ENCODE data around the gene SAMD5. TPM values are rescaled to one million over a fixed set of nuclear protein-coding genes. Genes with fewer than 3 reads are reported as not detected.

The SAMD5 gene
- total and polyA plus RNA-seq, 9 of the 15 experiments (the other 6 are each of a cell fraction or from before 2014, with no cell fraction given): 0.15 to 0.91 (median 0.55) TPM

DNA sequence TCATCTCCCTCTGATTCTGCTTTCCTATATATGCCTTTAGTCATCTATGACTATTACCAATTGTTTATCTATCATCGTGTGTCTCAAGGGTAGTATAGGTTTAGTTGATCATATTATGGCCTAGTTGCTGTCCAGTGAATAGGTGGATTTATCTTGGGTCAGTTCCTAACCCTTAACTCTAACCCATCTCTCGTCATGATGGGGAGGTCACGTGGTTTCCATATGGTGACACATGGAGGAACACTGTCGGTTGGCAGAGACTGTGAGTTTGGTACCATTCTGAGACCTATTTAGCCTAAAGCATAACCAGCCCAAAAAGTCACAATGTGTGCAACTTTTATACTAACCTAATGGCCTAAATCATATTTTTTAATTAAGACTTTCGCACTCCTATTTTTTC, 103.5 kb downstream of the SAMD5 start (continued):
- TF ChIP-seq, protein P1, sequence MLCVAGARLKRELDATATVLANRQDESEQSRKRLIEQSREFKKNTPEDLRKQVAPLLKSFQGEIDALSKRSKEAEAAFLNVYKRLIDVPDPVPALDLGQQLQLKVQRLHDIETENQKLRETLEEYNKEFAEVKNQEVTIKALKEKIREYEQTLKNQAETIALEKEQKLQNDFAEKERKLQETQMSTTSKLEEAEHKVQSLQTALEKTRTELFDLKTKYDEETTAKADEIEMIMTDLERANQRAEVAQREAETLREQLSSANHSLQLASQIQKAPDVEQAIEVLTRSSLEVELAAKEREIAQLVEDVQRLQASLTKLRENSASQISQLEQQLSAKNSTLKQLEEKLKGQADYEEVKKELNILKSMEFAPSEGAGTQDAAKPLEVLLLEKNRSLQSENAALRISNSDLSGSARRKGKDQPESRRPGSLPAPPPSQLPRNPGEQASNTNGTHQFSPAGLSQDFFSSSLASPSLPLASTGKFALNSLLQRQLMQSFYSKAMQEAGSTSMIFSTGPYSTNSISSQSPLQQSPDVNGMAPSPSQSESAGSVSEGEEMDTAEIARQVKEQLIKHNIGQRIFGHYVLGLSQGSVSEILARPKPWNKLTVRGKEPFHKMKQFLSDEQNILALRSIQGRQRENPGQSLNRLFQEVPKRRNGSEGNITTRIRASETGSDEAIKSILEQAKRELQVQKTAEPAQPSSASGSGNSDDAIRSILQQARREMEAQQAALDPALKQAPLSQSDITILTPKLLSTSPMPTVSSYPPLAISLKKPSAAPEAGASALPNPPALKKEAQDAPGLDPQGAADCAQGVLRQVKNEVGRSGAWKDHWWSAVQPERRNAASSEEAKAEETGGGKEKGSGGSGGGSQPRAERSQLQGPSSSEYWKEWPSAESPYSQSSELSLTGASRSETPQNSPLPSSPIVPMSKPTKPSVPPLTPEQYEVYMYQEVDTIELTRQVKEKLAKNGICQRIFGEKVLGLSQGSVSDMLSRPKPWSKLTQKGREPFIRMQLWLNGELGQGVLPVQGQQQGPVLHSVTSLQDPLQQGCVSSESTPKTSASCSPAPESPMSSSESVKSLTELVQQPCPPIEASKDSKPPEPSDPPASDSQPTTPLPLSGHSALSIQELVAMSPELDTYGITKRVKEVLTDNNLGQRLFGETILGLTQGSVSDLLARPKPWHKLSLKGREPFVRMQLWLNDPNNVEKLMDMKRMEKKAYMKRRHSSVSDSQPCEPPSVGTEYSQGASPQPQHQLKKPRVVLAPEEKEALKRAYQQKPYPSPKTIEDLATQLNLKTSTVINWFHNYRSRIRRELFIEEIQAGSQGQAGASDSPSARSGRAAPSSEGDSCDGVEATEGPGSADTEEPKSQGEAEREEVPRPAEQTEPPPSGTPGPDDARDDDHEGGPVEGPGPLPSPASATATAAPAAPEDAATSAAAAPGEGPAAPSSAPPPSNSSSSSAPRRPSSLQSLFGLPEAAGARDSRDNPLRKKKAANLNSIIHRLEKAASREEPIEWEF (CRISPR knock-in tag; IDR thresholded peaks at IDR 0.05): no peak
- TF ChIP-seq BRF1 (IDR thresholded peaks at IDR 0.05; ENCODE audit: borderline replicate concordance, extremely low read depth, insufficient read length): no peak
- TF ChIP-seq CBX8 (IDR thresholded peaks at IDR 0.05; ENCODE audit: borderline replicate concordance, extremely low read depth, low read depth, low read length, poor library complexity, severe bottlenecking): no peak
- TF ChIP-seq KAT2B (IDR thresholded peaks at IDR 0.05; ENCODE audit: low read depth, low read length): no peak
- no peak for TF ChIP-seq ZNF12 (CRISPR knock-in tag; IDR thresholded peaks at IDR 0.05)
- 0 out of 2 replicates have a peak, but pooled peaks have one; percentile 43 for TF ChIP-seq TOE1 (IDR thresholded peaks at IDR 0.05; ENCODE audit: borderline replicate concordance)
- TF ChIP-seq TOE1 (CRISPR knock-in tag; IDR thresholded peaks at IDR 0.05; ENCODE audit: borderline replicate concordance, low read depth): no peak
- no peak for TF ChIP-seq SP1 (CRISPR knock-in tag; IDR thresholded peaks at IDR 0.05)
- TF ChIP-seq, protein P2, sequence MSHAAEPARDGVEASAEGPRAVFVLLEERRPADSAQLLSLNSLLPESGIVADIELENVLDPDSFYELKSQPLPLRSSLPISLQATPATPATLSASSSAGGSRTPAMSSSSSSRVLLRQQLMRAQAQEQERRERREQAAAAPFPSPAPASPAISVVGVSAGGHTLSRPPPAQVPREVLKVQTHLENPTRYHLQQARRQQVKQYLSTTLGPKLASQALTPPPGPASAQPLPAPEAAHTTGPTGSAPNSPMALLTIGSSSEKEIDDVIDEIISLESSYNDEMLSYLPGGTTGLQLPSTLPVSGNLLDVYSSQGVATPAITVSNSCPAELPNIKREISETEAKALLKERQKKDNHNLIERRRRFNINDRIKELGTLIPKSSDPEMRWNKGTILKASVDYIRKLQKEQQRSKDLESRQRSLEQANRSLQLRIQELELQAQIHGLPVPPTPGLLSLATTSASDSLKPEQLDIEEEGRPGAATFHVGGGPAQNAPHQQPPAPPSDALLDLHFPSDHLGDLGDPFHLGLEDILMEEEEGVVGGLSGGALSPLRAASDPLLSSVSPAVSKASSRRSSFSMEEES (CRISPR knock-in tag; IDR thresholded peaks at IDR 0.05): peak; percentile 76
- TF ChIP-seq ZNF740 (CRISPR knock-in tag; IDR thresholded peaks at IDR 0.05): no peak
- TF ChIP-seq ZNF740 (tag; IDR thresholded peaks at IDR 0.05): no peak
- TF ChIP-seq ZNF311 (CRISPR knock-in tag; IDR thresholded peaks at IDR 0.05): no peak
- no peak for TF ChIP-seq CAMTA2 (CRISPR knock-in tag; conservative IDR thresholded peaks at IDR 0.05)
- no peak for TF ChIP-seq ZNF124 (CRISPR knock-in tag; IDR thresholded peaks at IDR 0.05)
- no peak for TF ChIP-seq SNIP1 (IDR thresholded peaks at IDR 0.05; ENCODE audit: low read depth)
- TF ChIP-seq PRPF4 (IDR thresholded peaks at IDR 0.05; ENCODE audit: insufficient read depth, low read depth, low read length, poor library complexity, severe bottlenecking): no peak

Data from K562 (cell line).